Neuron (in vitro differentiated cells): ENCODE results near the gene UNC13D.

Source experiments
- H2AFZ ChIP-seq: one replicate; pipeline ENCODE4 v1.6.1; 2013; ENCODE audit warnings: low read depth, mild to moderate bottlenecking, inconsistent platforms, low read length, moderate library complexity
- H3K27me3 ChIP-seq: one replicate; pipeline ENCODE4 v1.6.1; 2013; ENCODE audit warnings: low read length; ENCODE audit not compliant: insufficient read depth
- H3K36me3 ChIP-seq: one replicate; pipeline ENCODE4 v1.6.1; 2013; ENCODE audit warnings: low read length; ENCODE audit not compliant: insufficient read depth
- H3K4me1 ChIP-seq: one replicate; pipeline ENCODE4 v1.6.1; 2013; ENCODE audit warnings: low read length; ENCODE audit not compliant: insufficient read depth
- H3K4me3 ChIP-seq: 2 replicates; pipeline ENCODE4 v1.5.1; 2013; ENCODE audit warnings: mild to moderate bottlenecking, low read length, moderate library complexity
- H3K9me3 ChIP-seq: one replicate; pipeline ENCODE4 v1.6.1; 2013; ENCODE audit warnings: low read length

Gene UNC13D

GRCh38 chr17:75830164-75831031 is 13.8 kb downstream of the UNC13D start:
- H3K9me3 ChIP-seq: no peaks in the 10 kb centered on the region
- no peak overlapping the region for H3K4me3 ChIP-seq
- no peaks in the 10 kb centered on the region for H3K4me1 ChIP-seq
- no peaks in the 10 kb centered on the region for H3K27me3 ChIP-seq
- no peak overlapping the region for H2AFZ ChIP-seq
- peaks cover 11% of the 10 kb centered on the region for H3K36me3 ChIP-seq

GRCh38 chr17:75829747-75830146 is 14.5 kb downstream of the UNC13D start:
- no peaks in the 10 kb centered on the region for H3K27me3 ChIP-seq
- no peak overlapping the region for H2AFZ ChIP-seq
- H3K36me3 ChIP-seq: peaks cover 12% of the 10 kb centered on the region
- H3K4me1 ChIP-seq: no peaks in the 10 kb centered on the region
- H3K9me3 ChIP-seq: no peaks in the 10 kb centered on the region
- no peak overlapping the region for H3K4me3 ChIP-seq

- Histone ChIP-seq H3K36me3 (peaks cover 20% of the 10 kb centered on the region), H2AFZ (no peak overlapping the region), H3K4me1 (no peaks in the 10 kb centered on the region), H3K4me3 (no peak overlapping the region), H3K9me3 (no peaks in the 10 kb centered on the region), H3K27me3 (no peaks in the 10 kb centered on the region)
Observed at GRCh38 chr17:75828741-75829140, 15.5 kb downstream of the UNC13D start.

GRCh38 chr17:75828076-75828400 is 16.2 kb downstream of the UNC13D start:
- Histone ChIP-seq H3K36me3 (peaks cover 27% of the 10 kb centered on the region), H3K4me1 (no peaks in the 10 kb centered on the region), H2AFZ (no peak overlapping the region), H3K27me3 (no peaks in the 10 kb centered on the region), H3K4me3 (no peak overlapping the region), H3K9me3 (no peaks in the 10 kb centered on the region)

- Histone ChIP-seq H3K4me1 (no peaks in the 10 kb centered on the region), H3K9me3 (no peaks in the 10 kb centered on the region), H3K27me3 (no peaks in the 10 kb centered on the region), H3K36me3 (peaks cover 33% of the 10 kb centered on the region), H3K4me3 (no peak overlapping the region), H2AFZ (no peak overlapping the region)
Observed at GRCh38 chr17:75827308-75828075, 16.7 kb downstream of the UNC13D start.

- Histone ChIP-seq H3K4me3 (no peak overlapping the region), H2AFZ (no peak overlapping the region), H3K36me3 (peaks cover 40% of the 10 kb centered on the region), H3K9me3 (no peaks in the 10 kb centered on the region), H3K27me3 (no peaks in the 10 kb centered on the region), H3K4me1 (no peaks in the 10 kb centered on the region)
Observed at GRCh38 chr17:75826561-75827307, 17.5 kb downstream of the UNC13D start.

GRCh38 chr17:75825748-75826370 is 18.3 kb downstream of the UNC13D start:
- no peaks in the 10 kb centered on the region for H3K9me3 ChIP-seq
- peaks cover 48% of the 10 kb centered on the region for H3K36me3 ChIP-seq
- no peaks in the 10 kb centered on the region for H3K27me3 ChIP-seq
- no peaks in the 10 kb centered on the region for H3K4me1 ChIP-seq
- no peak overlapping the region for H2AFZ ChIP-seq
- H3K4me3 ChIP-seq: no peak overlapping the region

GRCh38 chr17:75825149-75825552 is 19.1 kb downstream of the UNC13D start:
- no peak overlapping the region for H2AFZ ChIP-seq
- no peak overlapping the region for H3K4me3 ChIP-seq
- no peaks in the 10 kb centered on the region for H3K9me3 ChIP-seq
- H3K27me3 ChIP-seq: no peaks in the 10 kb centered on the region
- no peaks in the 10 kb centered on the region for H3K4me1 ChIP-seq
- peaks cover 56% of the 10 kb centered on the region for H3K36me3 ChIP-seq

- Histone ChIP-seq H3K9me3 (no peaks in the 10 kb centered on the region), H3K4me3 (no peak overlapping the region), H3K4me1 (no peaks in the 10 kb centered on the region), H3K27me3 (no peaks in the 10 kb centered on the region), H3K36me3 (peaks cover 60% of the 10 kb centered on the region), H2AFZ (no peak overlapping the region)
Observed at GRCh38 chr17:75824666-75825065, 19.5 kb downstream of the UNC13D start.

- Histone ChIP-seq H2AFZ (no peak overlapping the region), H3K36me3 (peaks cover 65% of the 10 kb centered on the region), H3K9me3 (no peaks in the 10 kb centered on the region), H3K4me1 (no peaks in the 10 kb centered on the region), H3K27me3 (no peaks in the 10 kb centered on the region), H3K4me3 (no peak overlapping the region)
Observed at GRCh38 chr17:75824050-75824552, 20.1 kb downstream of the UNC13D start.

- Histone ChIP-seq H3K4me1 (no peaks in the 10 kb centered on the region), H3K36me3 (peaks cover 72% of the 10 kb centered on the region), H3K27me3 (no peaks in the 10 kb centered on the region), H3K9me3 (no peaks in the 10 kb centered on the region), H2AFZ (no peak overlapping the region), H3K4me3 (no peak overlapping the region)
Observed at GRCh38 chr17:75823257-75824041, 20.8 kb downstream of the UNC13D start.

GRCh38 chr17:75822800-75823166 is 21.4 kb downstream of the UNC13D start:
- Histone ChIP-seq H3K36me3 (peaks cover 78% of the 10 kb centered on the region), H2AFZ (no peak overlapping the region), H3K4me3 (no peak overlapping the region), H3K4me1 (no peaks in the 10 kb centered on the region), H3K9me3 (no peaks in the 10 kb centered on the region), H3K27me3 (no peaks in the 10 kb centered on the region)
